Right lung (tissue), 10 donors: ENCODE measurements around the gene HTRA3. TPM values are rescaled to one million over a fixed set of nuclear protein-coding genes. Genes with fewer than 3 reads are reported as not detected.

Source experiments
- DNase-seq, 2 donors: peaks; one replicate each; pipeline ENCODE4 v3.0.0-alpha.2; 2013
- long read RNA-seq, 8 donors: transcript quantifications; one replicate each; lab custom pipeline, GENCODE V29; 2026
- polyA plus RNA-seq, 5 donors: library from polyadenylated mRNA; unstranded; fragments of 120-200 nt; gene quantifications; one replicate each; pipeline versions ENCODE4 v1.2.1 to v1.2.3, GENCODE V29; 2013; ENCODE audit warnings: inconsistent platforms in 1 of 5, low replicate concordance in 1 of 5; ENCODE audit not compliant: insufficient read length in 5 of 5, insufficient read depth in 1 of 5

The HTRA3 gene
- 10 to 100 TPM in 3 of 5 donors, 1 to 10 TPM in 2; 8.6 to 17.7 (median 11.0) TPM for polyA plus RNA-seq
- long read RNA-seq, donor 1, partial matches to known transcripts: 0 of 1 reads
- long read RNA-seq, donor 1, other reads (novel, unspliced or antisense): 0 of 1 reads
- long read RNA-seq, donor 2, partial matches to known transcripts: 0 of 3 reads
- long read RNA-seq, donor 2, other reads (novel, unspliced or antisense): 0 of 3 reads
- long read RNA-seq, donor 3, partial matches to known transcripts: 0 of 2 reads
- long read RNA-seq, donor 3, other reads (novel, unspliced or antisense): 0 of 2 reads
- long read RNA-seq, donor 4: 0 reads
- long read RNA-seq, donor 5, partial matches to known transcripts: 6 of 10 reads
- long read RNA-seq, donor 5, other reads (novel, unspliced or antisense): 0 of 10 reads
- long read RNA-seq, donor 6, partial matches to known transcripts: 0 of 2 reads
- long read RNA-seq, donor 6, other reads (novel, unspliced or antisense): 0 of 2 reads
- long read RNA-seq, donor 7, partial matches to known transcripts: 0 of 2 reads
- long read RNA-seq, donor 7, other reads (novel, unspliced or antisense): 0 of 2 reads
- long read RNA-seq, donor 8: 0 reads

DNA sequence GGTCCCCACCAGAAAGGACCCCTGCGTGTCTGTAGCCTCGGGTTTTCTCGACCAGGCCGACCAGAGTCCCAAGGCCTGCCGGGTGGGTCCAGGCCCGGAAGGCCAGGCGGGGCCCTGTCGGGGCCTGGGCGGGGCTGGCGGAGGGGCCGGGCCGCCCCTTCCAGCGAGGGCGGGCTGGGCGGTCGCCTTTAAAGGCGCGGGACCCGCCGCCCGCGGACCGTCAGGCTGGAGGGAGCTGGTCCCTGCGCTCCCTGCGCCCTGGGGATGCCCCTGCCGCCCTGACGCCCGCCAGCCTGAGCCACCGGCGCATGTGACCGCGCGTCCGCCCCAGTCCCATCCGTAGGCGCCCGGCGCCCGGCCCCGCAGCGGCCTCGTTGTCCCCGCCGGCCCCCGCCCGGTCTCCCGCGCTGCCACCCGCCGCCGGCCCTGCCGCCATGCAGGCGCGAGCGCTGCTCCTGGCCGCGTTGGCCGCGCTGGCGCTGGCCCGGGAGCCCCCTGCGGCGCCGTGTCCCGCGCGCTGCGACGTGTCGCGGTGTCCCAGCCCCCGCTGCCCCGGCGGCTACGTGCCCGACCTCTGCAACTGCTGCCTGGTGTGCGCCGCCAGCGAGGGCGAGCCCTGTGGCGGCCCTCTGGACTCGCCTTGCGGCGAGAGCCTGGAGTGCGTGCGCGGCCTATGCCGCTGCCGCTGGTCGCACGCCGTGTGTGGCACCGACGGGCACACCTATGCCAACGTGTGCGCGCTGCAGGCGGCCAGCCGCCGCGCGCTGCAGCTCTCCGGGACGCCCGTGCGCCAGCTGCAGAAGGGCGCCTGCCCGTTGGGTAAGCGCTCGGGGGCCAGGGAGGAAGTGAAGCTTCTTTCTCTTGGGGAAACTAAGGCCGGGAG lies at the start of gene HTRA3:
Gene HTRA3 (plus strand): TSS at position 220 of the 883 bp plus-strand sequence. CDS start 215 bp downstream, at position 435.
- peak in 1 of 2 donors; percentile 57 for DNase-seq

GRCh38 chr4:8220661-8221450 lies 48.7 kb upstream of the HTRA3 start:
- no peak for DNase-seq

DNA sequence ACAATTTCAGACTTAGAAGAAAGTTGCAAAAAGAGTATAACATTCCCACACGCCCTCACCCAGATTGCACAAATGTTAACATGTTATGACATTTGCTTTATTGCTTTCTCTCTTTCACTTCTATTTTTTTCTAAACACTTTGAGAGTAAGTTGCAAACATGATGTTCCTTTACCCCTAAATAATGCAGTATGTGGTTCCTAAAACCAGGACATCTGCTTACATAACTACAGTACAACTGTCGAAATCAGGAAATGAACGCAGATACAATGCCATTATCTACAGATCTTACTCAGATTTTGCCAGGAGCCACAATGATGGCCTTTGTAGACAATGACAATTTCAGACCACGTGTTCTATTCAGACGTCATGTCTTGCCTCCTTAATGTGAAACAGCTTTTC lies 48.1 kb upstream of the HTRA3 start:
- no peak for DNase-seq

DNA sequence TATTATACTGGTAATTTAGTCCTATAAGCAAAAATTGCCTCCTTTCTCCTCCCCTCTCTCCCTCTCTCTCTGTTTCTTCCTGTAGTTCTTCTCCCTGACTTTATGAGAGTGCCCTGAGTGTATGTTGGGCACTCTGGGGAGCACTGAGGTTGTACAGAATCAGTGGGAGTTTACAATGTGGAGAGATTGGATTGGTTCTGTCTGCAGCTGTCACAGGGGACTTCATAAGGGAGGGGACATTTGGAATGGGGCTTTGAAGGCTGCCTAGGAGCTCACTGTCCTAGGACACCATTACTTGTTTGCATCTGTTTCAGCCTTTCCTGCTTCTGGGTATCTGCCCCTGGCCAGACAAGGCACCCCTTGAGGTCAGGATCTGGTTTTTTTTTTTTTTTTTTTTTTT lies 47.6 kb upstream of the HTRA3 start:
- no peak for DNase-seq

DNA sequence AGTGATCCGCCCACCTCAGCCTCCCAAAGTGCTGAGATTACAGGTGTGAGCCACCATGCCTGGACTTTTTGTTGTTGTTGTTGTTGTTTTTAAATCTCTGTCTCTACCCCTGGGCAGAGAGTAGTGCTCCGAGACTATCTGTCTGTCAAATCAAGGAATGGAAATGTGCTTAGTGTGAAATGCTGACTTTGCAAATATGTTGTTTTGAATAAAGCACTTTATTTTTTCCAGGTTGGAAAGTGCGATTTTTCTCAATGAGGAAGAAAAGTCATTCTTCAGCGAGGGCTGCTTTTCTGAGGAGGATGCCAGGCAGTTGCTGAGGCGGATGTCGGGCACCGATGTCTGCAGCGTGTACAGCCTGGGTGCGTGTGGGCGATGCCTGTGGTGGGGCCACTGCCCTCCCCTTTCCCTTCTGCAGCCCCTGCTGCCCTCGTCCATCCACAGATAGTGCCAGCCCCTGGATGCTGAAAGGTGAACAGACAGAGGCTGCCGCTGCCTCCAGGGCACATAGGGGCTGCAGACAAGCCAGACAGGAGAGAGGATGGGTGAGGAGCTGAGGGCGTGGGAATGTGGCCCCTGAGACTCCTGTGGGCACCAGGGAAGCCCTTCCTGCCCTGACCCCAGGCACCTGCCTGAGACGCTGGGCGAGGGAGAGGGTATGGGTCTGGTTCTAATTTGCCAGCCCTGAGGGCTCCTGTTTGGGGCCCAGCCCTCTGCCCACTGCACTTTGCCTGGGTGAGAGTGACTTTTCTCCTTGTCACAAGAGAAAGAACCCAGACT lies 46.8 kb upstream of the HTRA3 start:
- no peak for DNase-seq

GRCh38 chr4:8224267-8224974 lies 45.1 kb upstream of the HTRA3 start:
- no peak for DNase-seq

DNA sequence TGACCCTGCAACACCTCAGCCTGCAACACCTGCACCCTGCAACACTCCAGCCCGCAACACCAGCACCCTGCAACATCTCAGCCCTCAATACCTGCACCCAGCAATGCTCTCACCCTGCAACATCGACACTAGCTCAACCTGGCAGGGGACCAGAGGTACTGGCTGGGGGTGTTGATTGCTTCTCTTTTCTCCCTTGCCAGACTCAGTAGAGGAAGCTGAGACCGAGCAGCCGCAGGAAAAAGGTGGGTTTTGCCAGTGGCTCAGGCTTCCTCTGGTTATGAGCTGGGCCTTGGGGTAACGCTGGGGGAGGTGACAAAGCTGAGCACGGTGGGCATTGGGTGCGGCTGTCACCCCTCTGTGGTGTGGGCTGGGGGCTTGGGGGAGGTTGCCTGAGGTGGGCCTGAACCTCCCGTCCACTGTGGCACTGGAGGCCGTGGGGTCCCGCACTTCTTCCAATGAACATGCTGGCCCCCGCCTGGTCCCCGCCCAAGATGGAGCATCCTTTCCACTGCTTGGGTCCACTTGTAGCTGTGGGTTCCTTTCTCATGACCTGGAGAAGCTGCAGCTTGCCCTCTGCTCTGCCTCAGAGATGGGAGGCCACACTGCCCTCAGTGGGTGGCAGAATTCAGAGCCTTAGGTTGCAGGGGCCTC lies 44.5 kb upstream of the HTRA3 start:
- no peak for DNase-seq

- no peak for DNase-seq
Measured at GRCh38 chr4:8225706-8226443, 43.7 kb upstream of the HTRA3 start.

- no peak for DNase-seq
Measured at GRCh38 chr4:8227201-8227770, 42.3 kb upstream of the HTRA3 start.

DNA sequence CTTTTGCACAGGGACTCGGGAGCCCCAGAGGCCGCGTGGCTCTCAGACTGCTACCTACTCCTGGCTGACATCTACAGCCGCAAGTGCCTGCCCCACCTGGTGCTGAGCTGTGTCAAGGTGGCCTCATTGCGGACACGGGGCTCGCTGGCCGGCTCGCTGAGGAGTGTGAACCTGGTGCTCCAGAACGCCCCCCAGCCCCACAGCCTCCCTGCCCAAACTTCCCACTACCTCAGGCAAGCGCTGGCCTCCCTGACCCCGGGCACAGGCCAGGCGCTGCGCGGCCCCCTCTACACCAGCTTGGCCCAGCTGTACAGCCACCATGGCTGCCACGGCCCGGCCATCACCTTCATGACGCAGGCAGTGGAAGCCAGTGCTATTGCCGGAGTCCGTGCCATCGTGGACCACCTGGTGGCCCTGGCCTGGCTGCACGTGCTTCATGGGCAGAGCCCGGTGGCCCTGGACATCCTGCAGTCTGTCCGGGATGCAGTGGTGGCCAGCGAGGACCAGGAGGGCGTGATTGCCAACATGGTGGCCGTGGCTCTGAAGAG lies 41.7 kb upstream of the HTRA3 start:
- DNase-seq: no peak

GRCh38 chr4:8228319-8229250 lies 41.0 kb upstream of the HTRA3 start:
- DNase-seq: peak in 1 of 2 donors; percentile 30

DNA sequence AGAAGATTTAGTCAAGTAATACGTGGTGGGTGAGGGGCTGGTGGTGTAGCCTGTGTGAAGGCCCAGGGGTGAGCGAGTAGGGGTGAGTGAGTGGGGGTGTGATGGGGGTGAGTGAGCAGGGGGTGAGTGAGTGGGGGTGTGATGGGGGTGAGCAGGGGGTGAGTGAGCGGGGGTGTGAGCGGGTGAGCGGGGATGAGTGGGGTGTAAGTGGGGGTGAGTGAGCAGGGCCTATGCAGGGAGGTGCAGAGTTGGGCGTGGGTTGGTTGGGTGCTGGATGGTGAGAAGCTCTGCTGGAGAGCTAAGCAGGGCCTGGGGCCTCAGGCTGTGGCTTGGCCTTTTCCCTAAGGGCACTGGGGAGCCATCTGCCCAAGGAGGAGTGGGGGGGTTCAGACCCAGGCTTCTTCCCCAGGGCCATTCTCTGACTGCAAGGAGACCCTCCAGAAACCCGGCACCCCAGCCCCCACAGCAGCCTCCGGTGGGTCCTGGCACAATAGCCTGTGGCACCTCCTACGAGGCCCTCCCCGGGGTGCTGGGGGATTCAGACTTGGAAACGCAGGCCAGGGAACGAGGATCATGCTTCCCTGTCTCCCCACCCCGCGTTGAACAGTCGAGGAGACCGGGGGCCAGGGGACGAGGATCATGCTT lies 40.1 kb upstream of the HTRA3 start:
- DNase-seq: no peak

GRCh38 chr4:8230033-8230432 lies 39.5 kb upstream of the HTRA3 start:
- no peak for DNase-seq

GRCh38 chr4:8230891-8231290 lies 38.7 kb upstream of the HTRA3 start:
- DNase-seq: no peak

- no peak for DNase-seq
Measured at GRCh38 chr4:8231551-8232049, 38.0 kb upstream of the HTRA3 start.

DNA sequence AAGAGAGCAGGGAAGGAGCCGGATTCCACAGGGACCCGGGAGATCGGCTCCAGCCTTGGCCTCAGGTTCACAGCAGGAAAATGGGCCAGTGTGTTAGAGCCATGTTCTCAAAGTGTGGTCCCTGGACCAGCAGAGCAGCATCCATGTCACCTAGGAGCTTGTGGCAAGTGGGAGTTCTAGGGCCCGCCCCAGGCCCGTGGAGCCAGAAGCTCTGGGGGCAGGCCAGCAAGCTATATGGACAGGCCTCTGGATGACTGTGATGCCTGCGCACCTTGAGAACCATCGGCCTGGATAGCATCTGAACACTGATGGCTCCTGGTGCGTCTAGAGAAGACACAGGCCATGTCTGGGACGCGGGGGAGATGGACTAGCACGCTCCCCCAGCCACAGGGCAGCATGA lies 36.8 kb upstream of the HTRA3 start:
- no peak for DNase-seq
